Stimulated activated CD4-positive, alpha-beta T cell treated with anti-CD3 and anti-CD28 coated beads, Interleukin-15, amount 100 ng/mL, for 48 hours (primary cell): Measurements from ENCODE around the gene FXR2.
"Not testable (repeated sequence)": the region's sequence is repeated elsewhere in the genome, so short reads cannot be mapped to it uniquely, and the experiment has no call there.

Experiments
- DNase-seq, 2 donors: peaks; one replicate each; pipeline ENCODE4 v3.0.0-alpha.2; 2020; ENCODE audit warnings: low read depth in 2 of 2

FXR2 gene

GRCh38 chr17:7614425-7615264, at the start of gene FXR2:
Gene FXR2, minus strand, starts transcription at chr17:7614897. Its CDS starts 365 bp downstream, at chr17:7614532.
- DNase-seq = peak; percentile 99

- no peak for DNase-seq
Observed at GRCh38 chr17:7656958-7657609, 42.4 kb upstream of the FXR2 start.

GRCh38 chr17:7655541-7655840, 40.8 kb upstream of the FXR2 start:
- DNase-seq = no peak

- no peak for DNase-seq
Observed at GRCh38 chr17:7654832-7655540, 40.3 kb upstream of the FXR2 start.

GRCh38 chr17:7652388-7653356, 38.0 kb upstream of the FXR2 start:
- no peak for DNase-seq

- no peak for DNase-seq
Observed at GRCh38 chr17:7651665-7652387, 37.1 kb upstream of the FXR2 start.

- no peak for DNase-seq
Observed at GRCh38 chr17:7651097-7651664, 36.5 kb upstream of the FXR2 start.

- DNase-seq = peak; percentile 41 to 56
Observed at GRCh38 chr17:7650509-7651096, 35.9 kb upstream of the FXR2 start, which contains the start of gene ATP1B2. Gene ATP1B2, plus strand, starts transcription at chr17:7650926. Its CDS starts 593 bp downstream, at chr17:7651519.

GRCh38 chr17:7647018-7647417, 32.3 kb upstream of the FXR2 start:
- no peak for DNase-seq

- no peak for DNase-seq
Observed at GRCh38 chr17:7646457-7646856, 31.8 kb upstream of the FXR2 start.

- no peak for DNase-seq
Observed at GRCh38 chr17:7644775-7645174, 30.1 kb upstream of the FXR2 start.

- not testable (repeated sequence) for DNase-seq
Observed at GRCh38 chr17:7641635-7642034, 26.9 kb upstream of the FXR2 start.

- DNase-seq = no peak
Observed at GRCh38 chr17:7640783-7641182, 26.1 kb upstream of the FXR2 start.

- DNase-seq = no peak
Observed at GRCh38 chr17:7636163-7636562, 21.5 kb upstream of the FXR2 start.

- no peak for DNase-seq
Observed at GRCh38 chr17:7634384-7634783, 19.7 kb upstream of the FXR2 start.

GRCh38 chr17:7633093-7633492, 18.4 kb upstream of the FXR2 start:
- no peak for DNase-seq

GRCh38 chr17:7632492-7632894, 17.8 kb upstream of the FXR2 start:
- DNase-seq = peak in 1 of 2 donors; percentile 18

GRCh38 chr17:7631398-7632380, 17.0 kb upstream of the FXR2 start:
- DNase-seq = no peak
